WI38 (cell line): Measurements from ENCODE around the gene ULK4.

Experiments used
- H3K4me3 ChIP-seq: 2 replicates; pipeline ENCODE4 v1.5.1; 2011; ENCODE audit warnings: low read depth, mild to moderate bottlenecking, control low read depth, low read length
- TF ChIP-seq, protein P1 (sequence below): IDR thresholded peaks from 2 replicates; pipeline ENCODE4 v1.5.1; 2012; ENCODE audit warnings: low read depth, mild to moderate bottlenecking, control low read depth, low read length

The ULK4 gene

DNA sequence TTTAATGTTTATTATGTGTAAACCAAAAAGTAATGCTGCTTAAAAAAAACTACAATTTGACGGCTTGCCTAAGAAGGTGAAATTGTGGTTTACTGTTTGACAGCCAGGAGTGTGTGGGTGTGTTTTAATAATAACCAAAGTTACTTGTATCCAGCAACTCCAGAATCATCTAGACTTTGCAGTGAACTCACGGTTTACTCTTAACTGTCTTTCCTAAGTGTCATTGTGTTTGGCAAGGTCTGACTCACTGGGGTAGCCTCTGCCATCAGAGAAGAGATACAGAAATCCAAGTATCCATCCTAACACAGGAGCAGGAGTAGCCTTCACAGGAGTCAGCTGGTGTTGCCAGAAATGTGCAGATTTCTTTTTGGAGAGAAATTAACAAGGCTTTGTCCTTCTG is 611.5 kb downstream of the ULK4 start:
- no peak overlapping the region for H3K4me3 ChIP-seq
- TF ChIP-seq, protein P1, sequence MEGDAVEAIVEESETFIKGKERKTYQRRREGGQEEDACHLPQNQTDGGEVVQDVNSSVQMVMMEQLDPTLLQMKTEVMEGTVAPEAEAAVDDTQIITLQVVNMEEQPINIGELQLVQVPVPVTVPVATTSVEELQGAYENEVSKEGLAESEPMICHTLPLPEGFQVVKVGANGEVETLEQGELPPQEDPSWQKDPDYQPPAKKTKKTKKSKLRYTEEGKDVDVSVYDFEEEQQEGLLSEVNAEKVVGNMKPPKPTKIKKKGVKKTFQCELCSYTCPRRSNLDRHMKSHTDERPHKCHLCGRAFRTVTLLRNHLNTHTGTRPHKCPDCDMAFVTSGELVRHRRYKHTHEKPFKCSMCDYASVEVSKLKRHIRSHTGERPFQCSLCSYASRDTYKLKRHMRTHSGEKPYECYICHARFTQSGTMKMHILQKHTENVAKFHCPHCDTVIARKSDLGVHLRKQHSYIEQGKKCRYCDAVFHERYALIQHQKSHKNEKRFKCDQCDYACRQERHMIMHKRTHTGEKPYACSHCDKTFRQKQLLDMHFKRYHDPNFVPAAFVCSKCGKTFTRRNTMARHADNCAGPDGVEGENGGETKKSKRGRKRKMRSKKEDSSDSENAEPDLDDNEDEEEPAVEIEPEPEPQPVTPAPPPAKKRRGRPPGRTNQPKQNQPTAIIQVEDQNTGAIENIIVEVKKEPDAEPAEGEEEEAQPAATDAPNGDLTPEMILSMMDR, result no peak

DNA sequence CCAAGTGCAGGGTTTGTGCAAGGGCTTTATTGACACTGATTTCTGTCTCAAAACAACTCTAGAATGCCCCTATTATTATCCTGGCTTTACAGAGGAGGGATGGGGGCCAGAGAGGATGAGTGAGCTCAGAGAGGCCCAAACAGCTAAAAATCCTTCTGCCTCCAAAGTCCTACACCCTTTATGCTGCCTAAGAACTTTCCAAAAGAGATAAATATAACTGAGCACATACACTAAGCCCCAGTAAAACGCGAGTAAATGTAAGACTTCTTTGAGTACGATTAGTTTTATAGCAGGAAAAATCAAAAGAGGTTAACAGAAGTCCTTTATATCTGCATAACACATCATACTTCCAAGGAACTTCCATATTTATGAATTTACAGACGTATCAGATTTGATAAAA is 613.5 kb downstream of the ULK4 start:
- TF ChIP-seq, protein P1, result no peak
- H3K4me3 ChIP-seq, result no peak overlapping the region

DNA sequence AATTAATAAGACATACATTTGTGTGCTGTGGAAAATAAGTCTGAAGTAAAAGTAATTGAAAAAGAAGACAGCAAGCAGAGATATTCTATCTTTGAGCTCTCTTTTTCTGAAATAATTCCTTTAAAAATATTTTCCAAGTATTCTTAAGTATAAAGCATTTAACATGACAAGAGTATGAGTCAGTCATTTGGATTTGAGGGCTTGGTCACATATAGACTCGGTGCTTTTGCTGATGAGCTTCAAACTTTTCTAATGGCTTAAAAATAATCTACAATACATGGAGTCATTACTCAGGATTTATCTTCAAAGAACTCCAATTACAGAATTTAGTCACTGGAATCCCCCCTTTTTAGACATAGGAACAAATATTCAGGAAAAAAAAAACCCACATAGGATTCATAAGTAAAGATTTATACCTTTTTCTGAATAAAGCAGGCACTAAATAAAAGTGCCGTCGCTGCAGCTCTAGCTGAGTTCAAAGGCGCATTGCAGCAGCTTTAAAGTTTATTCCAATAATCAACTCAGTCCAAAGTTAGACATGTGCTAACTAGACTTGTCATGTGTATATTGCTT is 615.1 kb downstream of the ULK4 start:
- no peak overlapping the region for H3K4me3 ChIP-seq
- TF ChIP-seq, protein P1, result no peak

DNA sequence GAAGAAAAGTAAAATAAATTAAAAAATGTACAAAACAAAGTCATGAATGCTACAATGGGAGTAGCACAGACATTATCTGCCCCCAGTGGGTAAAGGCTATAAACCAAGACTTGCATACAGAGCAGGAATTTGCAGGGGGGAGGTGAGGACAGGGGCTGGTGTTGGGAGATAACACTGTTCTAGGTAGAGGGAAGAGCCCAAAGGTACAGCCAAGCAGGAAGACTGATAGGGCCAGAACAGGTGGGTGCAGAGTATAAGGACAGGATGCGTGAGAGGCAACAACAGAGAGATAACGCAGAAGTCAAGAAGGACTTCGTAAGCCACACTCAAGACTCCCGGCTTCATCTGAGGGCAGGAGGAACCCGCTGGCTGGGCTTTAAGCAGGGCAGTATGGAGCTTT is 616.1 kb downstream of the ULK4 start:
- no peak overlapping the region for H3K4me3 ChIP-seq
- TF ChIP-seq, protein P1, result no peak

DNA sequence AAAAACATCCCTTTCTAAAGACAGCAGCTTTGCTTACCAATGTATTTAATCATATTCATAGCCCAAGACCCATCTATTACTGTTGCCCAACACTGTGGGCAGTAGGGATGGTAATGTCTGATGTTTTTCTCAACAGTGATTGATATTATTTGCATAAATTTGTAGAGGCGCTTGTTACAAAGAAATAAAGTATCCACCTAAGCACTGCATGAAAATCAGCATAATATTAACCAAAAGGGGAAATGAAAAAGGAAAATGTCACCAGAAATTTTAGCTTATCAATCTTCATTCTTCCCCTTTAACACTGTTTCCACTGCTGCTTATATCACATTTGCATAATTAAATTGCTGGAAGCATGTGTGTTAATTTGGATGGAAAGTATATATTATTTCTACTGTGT is 622.1 kb downstream of the ULK4 start:
- H3K4me3 ChIP-seq, result no peak overlapping the region

DNA sequence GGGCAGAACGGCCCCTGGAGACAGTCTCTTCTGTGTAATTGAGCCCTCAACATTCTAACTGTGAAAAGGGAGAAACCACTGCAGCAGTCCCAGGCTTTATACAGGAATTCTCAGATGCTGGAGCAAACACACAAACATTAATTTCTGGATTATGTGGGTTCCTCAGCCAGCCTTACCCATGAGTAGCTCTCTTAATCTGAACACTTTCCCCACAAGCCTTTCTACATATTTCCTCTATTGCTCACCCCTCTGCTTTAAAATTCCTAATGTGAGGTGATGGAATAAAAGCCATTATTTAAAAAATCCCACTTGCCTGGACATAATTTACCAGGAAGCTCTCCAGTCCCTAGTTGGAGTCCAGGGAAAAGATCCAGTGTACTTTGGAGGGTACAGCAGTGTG is 623.6 kb downstream of the ULK4 start:
- TF ChIP-seq, protein P1, result no peak
- H3K4me3 ChIP-seq, result no peak overlapping the region

More for the DNA sequence above, 622.1 kb downstream of the ULK4 start:
- TF ChIP-seq, protein P1, result no peak

DNA sequence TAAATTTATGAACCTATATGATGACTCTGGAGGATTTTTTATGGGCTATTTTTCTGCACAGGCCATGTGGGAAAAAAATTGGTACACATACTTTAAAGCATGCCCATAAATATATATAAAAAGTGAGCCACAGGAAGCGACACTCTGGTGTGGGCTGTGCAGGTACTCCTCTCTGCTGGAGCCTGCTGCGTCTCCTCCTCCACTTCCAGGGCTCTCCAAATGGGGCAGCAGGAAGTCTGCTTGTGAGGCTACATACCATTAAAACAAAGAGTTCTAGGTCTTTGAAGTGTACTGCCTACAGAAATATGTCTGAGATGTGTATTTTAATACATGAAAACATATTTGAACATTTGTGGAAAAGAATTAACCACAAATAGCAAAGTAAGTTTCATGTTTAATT is 627.5 kb downstream of the ULK4 start:
- TF ChIP-seq, protein P1, result no peak
- H3K4me3 ChIP-seq, result no peak overlapping the region
